Activated T-helper 17 cell treated with anti-CD3 and anti-CD28 coated beads, Interleukin-2, amount 50 U/mL, for 72 hours (primary cell): ENCODE measurements around the gene ZFYVE21. TPM values are rescaled to one million over a fixed set of nuclear protein-coding genes. Genes with fewer than 3 reads are reported as not detected.
A peak's percentile ranks its signal among the peaks of the same experiment; 100 is the strongest.
"Not testable (repeated sequence)": the region's sequence is repeated elsewhere in the genome, so short reads cannot be mapped to it uniquely, and the experiment has no call there.

Source experiments
- ATAC-seq: fragments of 150-1000 bp; cut with Tn5 transposase; replicated peaks from 2 replicates; pipeline ENCODE4 v1.10.0; 2021; ENCODE audit warnings: mild to moderate bottlenecking, moderate library complexity
- H3K27ac Mint-ChIP-seq: one replicate; pipeline ENCODE4 v1.8.0; 2022; ENCODE audit warnings: mixed read lengths
- H3K27me3 Mint-ChIP-seq: one replicate; pipeline ENCODE4 v1.8.0; 2022; ENCODE audit warnings: mixed read lengths
- H3K36me3 Mint-ChIP-seq: one replicate; pipeline ENCODE4 v1.8.0; 2022; ENCODE audit warnings: low read depth, mild to moderate bottlenecking, mixed read lengths
- H3K4me1 Mint-ChIP-seq: one replicate; pipeline ENCODE4 v1.8.0; 2022; ENCODE audit warnings: mixed read lengths
- H3K4me3 Mint-ChIP-seq: one replicate; pipeline ENCODE4 v1.8.0; 2022; ENCODE audit warnings: mild to moderate bottlenecking, mixed read lengths
- H3K9me3 Mint-ChIP-seq: one replicate; pipeline ENCODE4 v1.8.0; 2022; ENCODE audit warnings: mixed read lengths
- total RNA-seq, 2 donors: library from RNA; stranded (reverse); gene quantifications; one replicate each; pipeline ENCODE4 v1.2.3, GENCODE V29; 2022

ZFYVE21 gene
- total RNA-seq, 2 donors from 2014 or later, result 18.2 to 20.6 TPM

DNA sequence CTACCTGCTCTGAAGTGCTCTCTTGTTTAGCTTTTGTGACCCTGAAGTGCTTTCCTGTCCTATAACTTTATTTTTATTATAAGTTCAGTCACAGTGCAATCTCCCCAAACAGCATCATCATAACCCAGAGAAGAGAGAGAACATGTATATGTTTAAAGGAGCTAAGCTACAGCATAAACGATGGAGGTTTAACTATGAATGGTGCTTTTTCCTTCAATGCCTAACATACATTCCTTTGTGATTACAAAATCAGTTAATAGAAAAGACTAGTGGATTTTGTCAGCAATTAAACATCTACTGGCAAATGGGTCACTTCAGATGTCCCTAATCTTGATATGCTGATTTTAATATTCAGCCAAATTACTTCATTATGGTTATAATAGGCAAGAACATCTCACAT lies 46.4 kb downstream of the ZFYVE21 start:
- H3K36me3 Mint-ChIP-seq, result no peaks in the 10 kb centered on the region
- no peak overlapping the region for H3K27ac Mint-ChIP-seq
- no peak for ATAC-seq
- no peak overlapping the region for H3K4me3 Mint-ChIP-seq
- no peaks in the 10 kb centered on the region for H3K4me1 Mint-ChIP-seq
- H3K27me3 Mint-ChIP-seq, result no peaks in the 10 kb centered on the region
- no peaks in the 10 kb centered on the region for H3K9me3 Mint-ChIP-seq

GRCh38 chr14:103762541-103762940 lies 46.9 kb downstream of the ZFYVE21 start:
- H3K9me3 Mint-ChIP-seq, result no peaks in the 10 kb centered on the region
- H3K4me3 Mint-ChIP-seq, result no peak overlapping the region
- H3K27ac Mint-ChIP-seq, result no peak overlapping the region
- ATAC-seq, result no peak
- no peaks in the 10 kb centered on the region for H3K4me1 Mint-ChIP-seq
- H3K36me3 Mint-ChIP-seq, result no peaks in the 10 kb centered on the region
- H3K27me3 Mint-ChIP-seq, result no peaks in the 10 kb centered on the region

- H3K27ac Mint-ChIP-seq, result no peak overlapping the region
- no peaks in the 10 kb centered on the region for H3K4me1 Mint-ChIP-seq
- no peaks in the 10 kb centered on the region for H3K9me3 Mint-ChIP-seq
- no peaks in the 10 kb centered on the region for H3K27me3 Mint-ChIP-seq
- no peaks in the 10 kb centered on the region for H3K36me3 Mint-ChIP-seq
- peak; percentile 23 for ATAC-seq
- H3K4me3 Mint-ChIP-seq, result no peak overlapping the region
Observed at GRCh38 chr14:103763730-103764488, 48.3 kb downstream of the ZFYVE21 start.

DNA sequence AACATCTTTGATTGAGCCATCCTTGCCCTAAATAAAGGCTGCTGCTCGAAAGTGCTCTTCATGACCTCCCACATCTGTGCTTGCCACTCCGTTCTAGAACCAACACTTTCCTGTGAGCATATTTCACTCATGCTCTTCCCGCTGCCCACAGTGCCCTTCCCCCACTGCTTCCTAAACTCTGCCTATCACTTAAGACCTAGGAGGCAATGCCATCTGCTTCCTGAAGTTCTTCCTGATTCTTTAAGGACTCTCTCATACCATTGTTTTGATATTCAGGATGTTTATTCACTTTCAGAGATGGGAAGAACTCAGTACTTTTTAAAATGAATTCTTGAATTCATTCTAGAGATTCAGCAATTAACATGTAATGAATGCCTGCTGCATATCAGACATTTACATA lies 49.9 kb downstream of the ZFYVE21 start:
- no peak for ATAC-seq

DNA sequence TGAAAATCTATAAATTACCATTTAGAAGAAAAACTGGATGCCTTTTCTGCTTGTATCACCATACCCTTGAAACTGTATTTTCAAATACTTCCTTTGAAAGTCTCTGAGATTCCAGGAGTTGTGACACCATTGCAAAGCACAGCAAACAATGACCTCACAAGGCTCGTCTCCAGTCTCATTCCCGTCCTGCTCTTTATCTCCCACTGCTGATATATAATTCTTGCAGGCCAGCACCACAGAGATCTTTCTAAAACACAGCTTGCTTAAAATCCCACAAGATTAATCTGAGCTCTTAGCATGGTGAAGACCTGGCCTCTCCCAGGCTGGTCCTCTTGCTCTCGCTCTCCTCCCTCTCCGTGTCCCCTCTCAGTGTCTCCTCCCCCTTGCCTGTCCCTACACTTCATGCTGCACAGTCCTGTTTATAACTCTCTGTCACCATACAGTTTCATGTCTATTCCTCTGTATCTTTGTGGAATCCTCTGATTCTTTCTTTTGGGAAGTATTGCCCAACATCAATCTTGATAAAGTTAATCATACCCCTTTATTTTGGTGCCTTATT lies 51.8 kb downstream of the ZFYVE21 start:
- Mint-ChIP-seq H3K9me3 (no peaks in the 10 kb centered on the region), H3K4me1 (no peaks in the 10 kb centered on the region), H3K27ac (no peak overlapping the region), H3K4me3 (no peak overlapping the region), H3K27me3 (no peaks in the 10 kb centered on the region), H3K36me3 (no peaks in the 10 kb centered on the region)
- no peak for ATAC-seq

More for the DNA sequence above, 49.9 kb downstream of the ZFYVE21 start:
- no peak overlapping the region for H3K27ac Mint-ChIP-seq
- no peaks in the 10 kb centered on the region for H3K27me3 Mint-ChIP-seq
- no peaks in the 10 kb centered on the region for H3K36me3 Mint-ChIP-seq
- H3K4me1 Mint-ChIP-seq, result no peaks in the 10 kb centered on the region
- no peaks in the 10 kb centered on the region for H3K9me3 Mint-ChIP-seq
- no peak overlapping the region for H3K4me3 Mint-ChIP-seq

- no peaks in the 10 kb centered on the region for H3K4me1 Mint-ChIP-seq
- ATAC-seq, result no peak
Observed at GRCh38 chr14:103770500-103770899, 54.9 kb downstream of the ZFYVE21 start.

DNA sequence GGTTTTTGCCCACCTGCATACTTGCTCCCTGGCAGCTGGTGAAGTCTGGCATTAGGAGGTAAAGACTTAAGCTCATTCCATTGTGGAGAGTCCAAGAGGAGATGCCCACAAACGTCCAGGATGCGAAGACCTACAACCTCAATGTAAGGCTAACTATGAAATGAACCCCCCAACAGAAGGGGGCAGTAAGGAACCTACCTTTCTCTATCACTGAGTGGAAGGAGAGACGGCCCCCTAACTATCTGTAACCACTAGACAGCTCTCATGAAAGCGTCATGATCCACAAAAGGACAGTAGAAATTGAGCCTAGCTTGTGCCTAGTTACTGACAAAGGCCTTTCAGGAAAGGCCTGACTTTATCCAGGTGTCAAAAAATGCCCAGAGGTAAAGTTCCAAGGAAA lies 55.3 kb downstream of the ZFYVE21 start:
- Mint-ChIP-seq H3K4me1 (no peaks in the 10 kb centered on the region), H3K9me3 (no peaks in the 10 kb centered on the region), H3K27ac (no peak overlapping the region), H3K36me3 (peaks cover 16% of the 10 kb centered on the region), H3K4me3 (no peak overlapping the region), H3K27me3 (no peaks in the 10 kb centered on the region)
- no peak for ATAC-seq

More at GRCh38 chr14:103770500-103770899, 54.9 kb downstream of the ZFYVE21 start:
- Mint-ChIP-seq H3K4me3 (no peak overlapping the region), H3K36me3 (peaks cover 16% of the 10 kb centered on the region), H3K27ac (no peak overlapping the region), H3K27me3 (no peaks in the 10 kb centered on the region), H3K9me3 (no peaks in the 10 kb centered on the region)

GRCh38 chr14:103772078-103772712 lies 56.6 kb downstream of the ZFYVE21 start:
- no peaks in the 10 kb centered on the region for H3K27me3 Mint-ChIP-seq

DNA sequence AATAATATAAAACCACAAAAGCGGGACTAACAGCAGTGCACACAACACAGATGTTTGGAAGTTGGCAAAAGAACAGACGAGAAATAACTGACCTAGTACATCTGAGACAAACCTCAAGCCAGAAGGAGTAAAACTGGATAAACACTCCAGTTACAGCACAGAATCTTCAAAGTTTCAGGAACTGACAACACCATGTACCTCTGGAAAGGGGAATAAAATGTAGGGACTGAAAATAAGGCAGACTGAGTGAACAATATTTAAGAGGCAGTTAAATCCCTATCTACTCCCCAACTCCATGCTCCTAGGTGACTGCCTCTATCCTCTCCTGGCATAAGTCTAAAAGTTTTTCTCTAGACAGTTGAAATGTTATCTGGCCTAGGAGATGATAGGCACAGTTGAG lies 57.9 kb downstream of the ZFYVE21 start:
- Mint-ChIP-seq H3K36me3 (peaks cover 19% of the 10 kb centered on the region), H3K27ac (no peak overlapping the region), H3K4me3 (no peak overlapping the region), H3K9me3 (no peaks in the 10 kb centered on the region), H3K27me3 (no peaks in the 10 kb centered on the region), H3K4me1 (no peaks in the 10 kb centered on the region)
- ATAC-seq, result no peak

More at GRCh38 chr14:103772078-103772712, 56.6 kb downstream of the ZFYVE21 start:
- peaks cover 16% of the 10 kb centered on the region for H3K36me3 Mint-ChIP-seq
- H3K4me1 Mint-ChIP-seq, result no peaks in the 10 kb centered on the region
- H3K27ac Mint-ChIP-seq, result no peak overlapping the region
- no peaks in the 10 kb centered on the region for H3K9me3 Mint-ChIP-seq
- H3K4me3 Mint-ChIP-seq, result no peak overlapping the region
- no peak for ATAC-seq

DNA sequence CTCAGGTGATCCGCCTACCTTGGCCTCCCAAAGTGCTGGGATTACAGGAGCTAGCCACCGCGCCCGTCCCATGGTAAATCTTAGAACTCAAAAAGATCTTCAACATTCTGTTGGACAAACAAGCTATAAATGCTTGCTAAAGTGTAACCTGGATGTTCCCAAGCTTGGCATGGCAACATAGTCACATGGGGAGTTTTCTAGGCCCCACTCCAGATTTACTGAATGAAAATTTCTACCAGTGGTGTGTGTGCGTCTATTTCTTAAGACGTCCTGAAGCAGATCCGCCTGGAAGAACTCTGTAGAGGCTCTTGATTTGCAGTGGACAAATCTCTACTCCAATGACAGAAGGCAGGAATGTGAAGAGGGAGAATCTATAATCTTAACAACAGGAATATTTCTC lies 59.9 kb downstream of the ZFYVE21 start:
- no peaks in the 10 kb centered on the region for H3K9me3 Mint-ChIP-seq
- no peaks in the 10 kb centered on the region for H3K27me3 Mint-ChIP-seq
- no peaks in the 10 kb centered on the region for H3K4me1 Mint-ChIP-seq
- H3K4me3 Mint-ChIP-seq, result no peak overlapping the region
- ATAC-seq, result no peak
- H3K27ac Mint-ChIP-seq, result no peak overlapping the region
- peaks cover 24% of the 10 kb centered on the region for H3K36me3 Mint-ChIP-seq

- H3K4me1 Mint-ChIP-seq, H3K27ac Mint-ChIP-seq, H3K27me3 Mint-ChIP-seq, H3K9me3 Mint-ChIP-seq, ATAC-seq, H3K4me3 Mint-ChIP-seq: not testable (repeated sequence)
- peaks cover 30% of the 10 kb centered on the region for H3K36me3 Mint-ChIP-seq
Observed at GRCh38 chr14:103776319-103776718, 60.7 kb downstream of the ZFYVE21 start.

DNA sequence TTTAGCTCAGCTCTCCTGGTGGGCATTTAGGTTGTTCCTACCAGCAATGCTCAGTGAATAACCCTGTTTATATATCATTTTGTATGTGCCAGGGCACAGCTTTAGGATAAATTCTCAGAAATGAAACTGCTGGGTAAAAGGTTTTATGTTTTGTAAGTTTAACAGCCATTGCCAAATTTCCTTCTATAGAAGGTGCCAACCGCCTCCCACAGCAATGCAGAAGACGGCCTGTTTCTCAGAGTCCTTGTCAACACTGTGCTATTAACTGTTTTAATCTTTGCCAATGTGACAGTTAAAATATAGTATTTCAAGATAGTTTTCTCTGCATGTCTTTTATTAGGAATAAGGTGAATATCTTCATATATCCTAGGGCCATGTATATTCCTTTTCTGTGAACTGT lies 66.8 kb downstream of the ZFYVE21 start:
- no peaks in the 10 kb centered on the region for H3K4me1 Mint-ChIP-seq
- no peaks in the 10 kb centered on the region for H3K9me3 Mint-ChIP-seq
- H3K27ac Mint-ChIP-seq, result no peak overlapping the region
- no peak overlapping the region for H3K4me3 Mint-ChIP-seq
- peaks cover 29% of the 10 kb centered on the region for H3K36me3 Mint-ChIP-seq
- no peaks in the 10 kb centered on the region for H3K27me3 Mint-ChIP-seq
- ATAC-seq, result no peak
